GM23338 (cell line): Measurements from ENCODE around the gene LPP. TPM values are rescaled to one million over a fixed set of nuclear protein-coding genes. Genes with fewer than 3 reads are reported as not detected.

Experiments used
- ATAC-seq: fragments of 200-7000 bp; cut with Tn5 transposase; 3 replicates; pipeline ENCODE4 v1.9.1; 2020
- DNase-seq: peaks from one replicate; pipeline ENCODE4 v3.0.0-alpha.2; 2015; ENCODE audit warnings: low spot score
- H2AFZ ChIP-seq: fragments of 200-600 bp; sonication (generic); 2 replicates; pipeline ENCODE4 v1.8.0; 2016; ENCODE audit warnings: antibody characterized with exemption, mild to moderate bottlenecking, moderate library complexity
- H3F3A ChIP-seq: fragments of 200-600 bp; sonication (generic); replicated peaks from 2 replicates; pipeline ENCODE4 v1.8.0; 2017; ENCODE audit warnings: antibody characterized with exemption, mixed run types, low read depth
- H3K27ac ChIP-seq: fragments of 200-600 bp; sonication (generic); 2 replicates; pipeline ENCODE4 v1.6.1; 2016; ENCODE audit warnings: low read depth
- H3K27me3 ChIP-seq: fragments of 200-600 bp; sonication (generic); 2 replicates; pipeline ENCODE4 v1.8.0; 2016; ENCODE audit warnings: mild to moderate bottlenecking, mixed run types, moderate library complexity; ENCODE audit not compliant: insufficient read depth
- H3K36me3 ChIP-seq: fragments of 200-600 bp; sonication (generic); 2 replicates; pipeline ENCODE4 v1.8.0; 2016; ENCODE audit warnings: mild to moderate bottlenecking; ENCODE audit not compliant: insufficient read depth
- H3K4me1 ChIP-seq: fragments of 200-600 bp; sonication (generic); 2 replicates; pipeline ENCODE4 v1.8.0; 2016; ENCODE audit warnings: mild to moderate bottlenecking, moderate library complexity; ENCODE audit not compliant: insufficient read depth
- H3K4me2 ChIP-seq: fragments of 200-600 bp; sonication (generic); 2 replicates; pipeline ENCODE4 v1.7.1; 2017; ENCODE audit warnings: mixed run types
- H3K4me3 ChIP-seq: fragments of 200-600 bp; sonication (generic); 2 replicates; pipeline ENCODE4 v1.6.1; 2016; ENCODE audit warnings: mixed run types
- H3K79me2 ChIP-seq: fragments of 200-600 bp; sonication (generic); replicated peaks from 2 replicates; pipeline ENCODE4 v1.8.0; 2017; ENCODE audit warnings: mild to moderate bottlenecking; ENCODE audit not compliant: insufficient read depth
- H3K9me2 ChIP-seq: fragments of 200-600 bp; sonication (generic); 2 replicates; pipeline ENCODE4 v1.8.0; 2017; ENCODE audit not compliant: insufficient read depth
- H4K20me1 ChIP-seq: fragments of 200-600 bp; sonication (generic); replicated peaks from 2 replicates; pipeline ENCODE4 v1.8.0; 2017; ENCODE audit warnings: mild to moderate bottlenecking; ENCODE audit not compliant: insufficient read depth
- H3K27ac Mint-ChIP-seq: 2 replicates; pipeline ENCODE4 v1.8.0; 2020; ENCODE audit warnings: inconsistent platforms, mild to moderate bottlenecking, moderate library complexity, mixed read lengths
- H3K27me3 Mint-ChIP-seq: 3 replicates; pipeline ENCODE4 v1.8.0; 2022; ENCODE audit warnings: low read depth, mild to moderate bottlenecking, moderate library complexity, mixed read lengths, inconsistent platforms; ENCODE audit not compliant: insufficient read depth, poor library complexity
- H3K36me3 Mint-ChIP-seq: 3 replicates; pipeline ENCODE4 v1.8.0; 2021; ENCODE audit warnings: low read depth, mild to moderate bottlenecking, inconsistent platforms, moderate library complexity, mixed read lengths
- H3K4me1 Mint-ChIP-seq: 3 replicates; pipeline ENCODE4 v1.8.0; 2020; ENCODE audit warnings: mild to moderate bottlenecking, inconsistent platforms, mixed read lengths
- H3K4me3 Mint-ChIP-seq: 3 replicates; pipeline ENCODE4 v1.8.0; 2021; ENCODE audit warnings: moderate library complexity, mild to moderate bottlenecking, inconsistent platforms, mixed read lengths
- H3K9me3 Mint-ChIP-seq: 3 replicates; pipeline ENCODE4 v1.8.0; 2020; ENCODE audit warnings: moderate library complexity, mild to moderate bottlenecking, inconsistent platforms, mixed read lengths
- CREB1 ChIP-seq: fragments of 250-450 bp; sonication (Bioruptor Pico); IDR thresholded peaks from 2 replicates; pipeline ENCODE4 v1.5.0; 2020; ENCODE audit warnings: low read depth, mild to moderate bottlenecking, moderate library complexity
- NANOG ChIP-seq: IDR thresholded peaks from 2 replicates; pipeline ENCODE4 v1.6.1; 2016; ENCODE audit warnings: antibody characterized with exemption, borderline replicate concordance
- STAT1 ChIP-seq: IDR thresholded peaks from one replicate; pipeline ENCODE4 v1.6.1; 2016; ENCODE audit warnings: antibody characterized with exemption; ENCODE audit not compliant: unreplicated experiment
- ZNF114 ChIP-seq: fragments of 250-450 bp; sonication (Bioruptor Pico); IDR thresholded peaks from 2 replicates; pipeline ENCODE4 v1.5.0; 2020; ENCODE audit warnings: mild to moderate bottlenecking, moderate library complexity
- polyA plus RNA-seq: library from polyadenylated mRNA; unstranded; fragments of >200 nt; fragmentation: Nextera tagmentation; extraction: Ambion mirVana; gene quantifications from 2 replicates; pipeline ENCODE4 v1.2.1, GENCODE V29; 2016
- total RNA-seq: library from RNA; depleted of rRNA; stranded (reverse); fragments of >200 nt; shearing (Covaris generic); gene quantifications from 2 replicates; pipeline ENCODE4 v1.2.3, GENCODE V29; 2014
- TF ChIP-seq, protein P1 (sequence below), 2 experiments: fragments of 200-600 bp in 1 of 2; sonication (generic) in 1 of 2; conservative IDR thresholded peaks; 2 replicates each; pipeline versions ENCODE4 v1.5.1 to v1.6.1; 2016 to 2017; ENCODE audit warnings: antibody characterized with exemption in 2 of 2, low read depth in 2 of 2, mild to moderate bottlenecking in 2 of 2, moderate library complexity in 1 of 2
- TF ChIP-seq, protein P2 (sequence below): IDR thresholded peaks from 2 replicates; pipeline ENCODE4 v1.6.1; 2016; ENCODE audit warnings: antibody characterized with exemption
- TF ChIP-seq, protein P3 (sequence below): fragments of 250-450 bp; sonication (Bioruptor Pico); IDR thresholded peaks from 2 replicates; pipeline ENCODE4 v1.5.0; 2020; ENCODE audit warnings: mild to moderate bottlenecking, moderate library complexity

The LPP gene
- total and polyA plus RNA-seq, 2 experiments from 2014 or later, result 23.0 to 35.2 TPM

DNA sequence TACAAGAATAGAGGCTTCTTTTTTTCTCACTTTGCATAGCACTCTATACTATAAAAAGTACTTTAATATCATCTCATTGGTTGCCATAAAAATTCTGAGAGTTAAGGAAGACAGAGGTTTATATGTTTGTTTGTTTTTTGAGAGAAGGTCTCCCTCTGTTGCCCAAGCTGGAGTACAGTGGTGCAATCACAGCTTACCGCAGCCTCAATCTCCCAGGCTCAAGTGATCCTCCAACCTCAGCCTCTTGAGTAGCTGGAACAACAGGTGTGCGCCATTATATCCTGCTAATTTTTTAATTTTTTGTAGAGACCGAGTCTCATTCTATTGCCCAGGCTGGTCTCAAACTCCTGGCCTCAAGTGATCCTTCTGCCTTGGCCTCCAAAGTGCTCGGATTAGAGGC is 250.2 kb downstream of the LPP start:
- no peaks in the 10 kb centered on the region for H3K36me3 ChIP-seq
- no peak overlapping the region for H3K4me3 ChIP-seq
- H3K36me3 Mint-ChIP-seq, result no peaks in the 10 kb centered on the region
- no peaks in the 10 kb centered on the region for H3F3A ChIP-seq
- H3K27ac ChIP-seq, result no peak overlapping the region
- no peaks in the 10 kb centered on the region for H3K4me1 Mint-ChIP-seq
- TF ChIP-seq, protein P1, sequence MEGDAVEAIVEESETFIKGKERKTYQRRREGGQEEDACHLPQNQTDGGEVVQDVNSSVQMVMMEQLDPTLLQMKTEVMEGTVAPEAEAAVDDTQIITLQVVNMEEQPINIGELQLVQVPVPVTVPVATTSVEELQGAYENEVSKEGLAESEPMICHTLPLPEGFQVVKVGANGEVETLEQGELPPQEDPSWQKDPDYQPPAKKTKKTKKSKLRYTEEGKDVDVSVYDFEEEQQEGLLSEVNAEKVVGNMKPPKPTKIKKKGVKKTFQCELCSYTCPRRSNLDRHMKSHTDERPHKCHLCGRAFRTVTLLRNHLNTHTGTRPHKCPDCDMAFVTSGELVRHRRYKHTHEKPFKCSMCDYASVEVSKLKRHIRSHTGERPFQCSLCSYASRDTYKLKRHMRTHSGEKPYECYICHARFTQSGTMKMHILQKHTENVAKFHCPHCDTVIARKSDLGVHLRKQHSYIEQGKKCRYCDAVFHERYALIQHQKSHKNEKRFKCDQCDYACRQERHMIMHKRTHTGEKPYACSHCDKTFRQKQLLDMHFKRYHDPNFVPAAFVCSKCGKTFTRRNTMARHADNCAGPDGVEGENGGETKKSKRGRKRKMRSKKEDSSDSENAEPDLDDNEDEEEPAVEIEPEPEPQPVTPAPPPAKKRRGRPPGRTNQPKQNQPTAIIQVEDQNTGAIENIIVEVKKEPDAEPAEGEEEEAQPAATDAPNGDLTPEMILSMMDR (conservative IDR thresholded peaks at IDR 0.05; ENCODE audit: low read depth in 2 of 2), result peak in 1 of 2 experiments; percentile 38; a peak in 2 of 4 replicates
- TF ChIP-seq, protein P2, sequence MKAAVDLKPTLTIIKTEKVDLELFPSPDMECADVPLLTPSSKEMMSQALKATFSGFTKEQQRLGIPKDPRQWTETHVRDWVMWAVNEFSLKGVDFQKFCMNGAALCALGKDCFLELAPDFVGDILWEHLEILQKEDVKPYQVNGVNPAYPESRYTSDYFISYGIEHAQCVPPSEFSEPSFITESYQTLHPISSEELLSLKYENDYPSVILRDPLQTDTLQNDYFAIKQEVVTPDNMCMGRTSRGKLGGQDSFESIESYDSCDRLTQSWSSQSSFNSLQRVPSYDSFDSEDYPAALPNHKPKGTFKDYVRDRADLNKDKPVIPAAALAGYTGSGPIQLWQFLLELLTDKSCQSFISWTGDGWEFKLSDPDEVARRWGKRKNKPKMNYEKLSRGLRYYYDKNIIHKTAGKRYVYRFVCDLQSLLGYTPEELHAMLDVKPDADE, result no peak
- no peaks in the 10 kb centered on the region for H3K27me3 ChIP-seq
- H3K4me2 ChIP-seq, result no peak overlapping the region
- DNase-seq, result no peak
- ATAC-seq, result no peak
- no peak overlapping the region for H3K27ac Mint-ChIP-seq
- no peaks in the 10 kb centered on the region for H3K9me2 ChIP-seq
- H3K4me3 Mint-ChIP-seq, result no peak overlapping the region
- peaks cover 3% of the 10 kb centered on the region; the same call in 1 of the 2 replicates for H3K4me1 ChIP-seq
- H3K9me3 Mint-ChIP-seq, result no peaks in the 10 kb centered on the region
- no peaks in the 10 kb centered on the region for H4K20me1 ChIP-seq
- no peaks in the 10 kb centered on the region for H3K79me2 ChIP-seq
- H3K27me3 Mint-ChIP-seq, result peaks cover 2% of the 10 kb centered on the region
- no peak overlapping the region for H2AFZ ChIP-seq

DNA sequence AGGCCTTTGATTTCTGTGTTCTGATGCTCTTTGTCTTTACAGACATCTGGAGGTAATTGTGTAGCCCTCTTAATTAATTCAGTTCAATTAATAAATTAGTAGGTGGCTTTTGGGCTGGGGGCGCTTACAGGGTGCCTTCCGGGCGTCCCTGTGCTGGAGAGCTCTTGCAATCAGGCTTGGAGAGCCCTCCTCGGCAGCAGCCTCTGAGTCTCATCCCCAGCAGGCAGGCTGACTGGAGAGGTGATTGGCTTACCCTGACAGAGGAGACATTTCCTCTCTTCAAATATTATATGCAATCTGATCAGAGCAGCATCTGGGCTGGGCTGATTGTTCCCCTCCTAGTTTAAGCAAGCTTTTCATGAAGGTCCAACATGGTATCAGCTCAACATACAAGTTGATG is 250.7 kb downstream of the LPP start:
- no peaks in the 10 kb centered on the region for H3K9me3 Mint-ChIP-seq
- no peak overlapping the region for H3K27ac ChIP-seq
- no peak overlapping the region for H2AFZ ChIP-seq
- H3K9me2 ChIP-seq, result no peaks in the 10 kb centered on the region
- peaks cover 2% of the 10 kb centered on the region for H3K27me3 Mint-ChIP-seq
- no peaks in the 10 kb centered on the region for H3F3A ChIP-seq
- DNase-seq (no peak), ATAC-seq (no peak)
- H3K79me2 ChIP-seq, result no peaks in the 10 kb centered on the region
- TF ChIP-seq, protein P3, sequence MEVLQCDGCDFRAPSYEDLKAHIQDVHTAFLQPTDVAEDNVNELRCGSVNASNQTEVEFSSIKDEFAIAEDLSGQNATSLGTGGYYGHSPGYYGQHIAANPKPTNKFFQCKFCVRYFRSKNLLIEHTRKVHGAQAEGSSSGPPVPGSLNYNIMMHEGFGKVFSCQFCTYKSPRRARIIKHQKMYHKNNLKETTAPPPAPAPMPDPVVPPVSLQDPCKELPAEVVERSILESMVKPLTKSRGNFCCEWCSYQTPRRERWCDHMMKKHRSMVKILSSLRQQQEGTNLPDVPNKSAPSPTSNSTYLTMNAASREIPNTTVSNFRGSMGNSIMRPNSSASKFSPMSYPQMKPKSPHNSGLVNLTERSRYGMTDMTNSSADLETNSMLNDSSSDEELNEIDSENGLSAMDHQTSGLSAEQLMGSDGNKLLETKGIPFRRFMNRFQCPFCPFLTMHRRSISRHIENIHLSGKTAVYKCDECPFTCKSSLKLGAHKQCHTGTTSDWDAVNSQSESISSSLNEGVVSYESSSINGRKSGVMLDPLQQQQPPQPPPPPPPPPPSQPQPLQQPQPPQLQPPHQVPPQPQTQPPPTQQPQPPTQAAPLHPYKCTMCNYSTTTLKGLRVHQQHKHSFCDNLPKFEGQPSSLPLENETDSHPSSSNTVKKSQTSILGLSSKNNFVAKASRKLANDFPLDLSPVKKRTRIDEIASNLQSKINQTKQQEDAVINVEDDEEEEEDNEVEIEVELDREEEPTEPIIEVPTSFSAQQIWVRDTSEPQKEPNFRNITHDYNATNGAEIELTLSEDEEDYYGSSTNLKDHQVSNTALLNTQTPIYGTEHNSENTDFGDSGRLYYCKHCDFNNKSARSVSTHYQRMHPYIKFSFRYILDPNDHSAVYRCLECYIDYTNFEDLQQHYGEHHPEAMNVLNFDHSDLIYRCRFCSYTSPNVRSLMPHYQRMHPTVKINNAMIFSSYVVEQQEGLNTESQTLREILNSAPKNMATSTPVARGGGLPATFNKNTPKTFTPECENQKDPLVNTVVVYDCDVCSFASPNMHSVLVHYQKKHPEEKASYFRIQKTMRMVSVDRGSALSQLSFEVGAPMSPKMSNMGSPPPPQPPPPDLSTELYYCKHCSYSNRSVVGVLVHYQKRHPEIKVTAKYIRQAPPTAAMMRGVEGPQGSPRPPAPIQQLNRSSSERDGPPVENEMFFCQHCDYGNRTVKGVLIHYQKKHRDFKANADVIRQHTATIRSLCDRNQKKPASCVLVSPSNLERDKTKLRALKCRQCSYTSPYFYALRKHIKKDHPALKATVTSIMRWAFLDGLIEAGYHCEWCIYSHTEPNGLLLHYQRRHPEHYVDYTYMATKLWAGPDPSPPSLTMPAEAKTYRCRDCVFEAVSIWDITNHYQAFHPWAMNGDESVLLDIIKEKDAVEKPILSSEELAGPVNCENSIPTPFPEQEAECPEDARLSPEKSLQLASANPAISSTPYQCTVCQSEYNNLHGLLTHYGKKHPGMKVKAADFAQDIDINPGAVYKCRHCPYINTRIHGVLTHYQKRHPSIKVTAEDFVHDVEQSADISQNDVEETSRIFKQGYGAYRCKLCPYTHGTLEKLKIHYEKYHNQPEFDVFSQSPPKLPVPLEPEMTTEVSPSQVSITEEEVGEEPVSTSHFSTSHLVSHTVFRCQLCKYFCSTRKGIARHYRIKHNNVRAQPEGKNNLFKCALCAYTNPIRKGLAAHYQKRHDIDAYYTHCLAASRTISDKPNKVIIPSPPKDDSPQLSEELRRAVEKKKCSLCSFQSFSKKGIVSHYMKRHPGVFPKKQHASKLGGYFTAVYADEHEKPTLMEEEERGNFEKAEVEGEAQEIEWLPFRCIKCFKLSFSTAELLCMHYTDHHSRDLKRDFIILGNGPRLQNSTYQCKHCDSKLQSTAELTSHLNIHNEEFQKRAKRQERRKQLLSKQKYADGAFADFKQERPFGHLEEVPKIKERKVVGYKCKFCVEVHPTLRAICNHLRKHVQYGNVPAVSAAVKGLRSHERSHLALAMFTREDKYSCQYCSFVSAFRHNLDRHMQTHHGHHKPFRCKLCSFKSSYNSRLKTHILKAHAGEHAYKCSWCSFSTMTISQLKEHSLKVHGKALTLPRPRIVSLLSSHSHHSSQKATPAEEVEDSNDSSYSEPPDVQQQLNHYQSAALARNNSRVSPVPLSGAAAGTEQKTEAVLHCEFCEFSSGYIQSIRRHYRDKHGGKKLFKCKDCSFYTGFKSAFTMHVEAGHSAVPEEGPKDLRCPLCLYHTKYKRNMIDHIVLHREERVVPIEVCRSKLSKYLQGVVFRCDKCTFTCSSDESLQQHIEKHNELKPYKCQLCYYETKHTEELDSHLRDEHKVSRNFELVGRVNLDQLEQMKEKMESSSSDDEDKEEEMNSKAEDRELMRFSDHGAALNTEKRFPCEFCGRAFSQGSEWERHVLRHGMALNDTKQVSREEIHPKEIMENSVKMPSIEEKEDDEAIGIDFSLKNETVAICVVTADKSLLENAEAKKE (CRISPR knock-in tag), result no peak
- TF ChIP-seq ZNF114 (CRISPR knock-in tag) (no peak), NANOG (no peak), CREB1 (CRISPR knock-in tag) (no peak), STAT1 (no peak)
- TF ChIP-seq, protein P2, result no peak
- TF ChIP-seq, protein P1 (conservative IDR thresholded peaks at IDR 0.05; ENCODE audit: low read depth in 2 of 2), result no peak
- H3K27me3 ChIP-seq, result no peaks in the 10 kb centered on the region
- no peaks in the 10 kb centered on the region for H3K4me1 Mint-ChIP-seq
- no peaks in the 10 kb centered on the region for H3K36me3 ChIP-seq
- no peak overlapping the region for H3K4me2 ChIP-seq
- no peak overlapping the region for H3K27ac Mint-ChIP-seq
- no peaks in the 10 kb centered on the region for H4K20me1 ChIP-seq
- no peak overlapping the region for H3K4me3 ChIP-seq
- H3K36me3 Mint-ChIP-seq, result no peaks in the 10 kb centered on the region
- peaks cover 3% of the 10 kb centered on the region; the same call in 1 of the 2 replicates for H3K4me1 ChIP-seq
- H3K4me3 Mint-ChIP-seq, result no peak overlapping the region
